Kidney capillary endothelial cell (primary cell): ENCODE data around the gene ZNF618.
A peak's percentile ranks its signal among the peaks of the same experiment; 100 is the strongest.
"Not testable (repeated sequence)": the region's sequence is repeated elsewhere in the genome, so short reads cannot be mapped to it uniquely, and the experiment has no call there.

Source experiments
- DNase-seq: peaks from one replicate; pipeline ENCODE4 v3.0.0-alpha.2; 2018; ENCODE audit warnings: low spot score

ZNF618 gene

GRCh38 chr9:114037961-114038723 lies 162.0 kb downstream of the ZNF618 start:
- DNase-seq: no peak

GRCh38 chr9:114038724-114039313 lies 162.7 kb downstream of the ZNF618 start:
- DNase-seq: no peak

GRCh38 chr9:114039484-114039883 lies 163.4 kb downstream of the ZNF618 start:
- no peak for DNase-seq

GRCh38 chr9:114043660-114044059 lies 167.6 kb downstream of the ZNF618 start:
- not testable (repeated sequence) for DNase-seq

- no peak for DNase-seq
Observed at GRCh38 chr9:114046237-114046755, 170.2 kb downstream of the ZNF618 start.

GRCh38 chr9:114046875-114047274 lies 170.8 kb downstream of the ZNF618 start:
- DNase-seq: peak; percentile 40

GRCh38 chr9:114047717-114048116 lies 171.6 kb downstream of the ZNF618 start:
- no peak for DNase-seq

GRCh38 chr9:114048533-114049415 lies 172.7 kb downstream of the ZNF618 start:
- no peak for DNase-seq

GRCh38 chr9:114049441-114050225 lies 173.5 kb downstream of the ZNF618 start:
- no peak for DNase-seq

- DNase-seq: no peak
Observed at GRCh38 chr9:114050226-114050568, 174.1 kb downstream of the ZNF618 start.

GRCh38 chr9:114050646-114051045 lies 174.5 kb downstream of the ZNF618 start:
- no peak for DNase-seq

- DNase-seq: no peak
Observed at GRCh38 chr9:114051281-114051680, 175.2 kb downstream of the ZNF618 start.

GRCh38 chr9:114051706-114052105 lies 175.6 kb downstream of the ZNF618 start:
- no peak for DNase-seq

GRCh38 chr9:114053246-114054005 lies 177.3 kb downstream of the ZNF618 start:
- DNase-seq: no peak

- no peak for DNase-seq
Observed at GRCh38 chr9:114054191-114054690, 178.1 kb downstream of the ZNF618 start.

- DNase-seq: no peak
Observed at GRCh38 chr9:114055061-114055460, 179.0 kb downstream of the ZNF618 start.

- DNase-seq: no peak
Observed at GRCh38 chr9:114055894-114056293, 179.8 kb downstream of the ZNF618 start.

GRCh38 chr9:114056527-114056926 lies 180.4 kb downstream of the ZNF618 start:
- no peak for DNase-seq

GRCh38 chr9:114057161-114057885 lies 181.2 kb downstream of the ZNF618 start:
- DNase-seq: no peak

- no peak for DNase-seq
Observed at GRCh38 chr9:114058688-114059046, 182.6 kb downstream of the ZNF618 start.
